Esophagus squamous epithelium (tissue), 5 donors: ENCODE measurements around the gene GRIK3. TPM values are rescaled to one million over a fixed set of nuclear protein-coding genes. Genes with fewer than 3 reads are reported as not detected.

Experiments used
- DNase-seq: peaks from one replicate; lab custom pipeline; 2025; lab: John Stamatoyannopoulos, UW
- H3K27ac ChIP-seq, 4 donors: fragments of 200-600 bp; sonication (generic); one replicate each; pipeline ENCODE4 v1.5.1; 2016 to 2019; ENCODE audit warnings: mild to moderate bottlenecking in 1 of 4
- H3K27me3 ChIP-seq, 4 donors: fragments of 200-600 bp; sonication (generic); 1 replicate in 3 of 4; 2 replicates in 1 of 4; pipeline versions ENCODE4 v1.5.1 to v1.6.0; 2017 to 2021; ENCODE audit warnings: antibody characterized with exemption in 1 of 4
- H3K36me3 ChIP-seq, 3 donors: fragments of 200-600 bp; sonication (generic); one replicate each; pipeline ENCODE4 v1.5.1; 2016 to 2019
- H3K4me1 ChIP-seq, 3 donors: fragments of 200-600 bp; sonication (generic); one replicate each; pipeline ENCODE4 v1.5.1; 2017 to 2019
- H3K4me3 ChIP-seq, 4 donors: fragments of 200-600 bp; sonication (generic); 1 replicate in 3 of 4; 2 replicates in 1 of 4; pipeline ENCODE4 v1.5.1; 2016 to 2019; ENCODE audit warnings: mild to moderate bottlenecking in 2 of 4, moderate library complexity in 1 of 4
- H3K9me3 ChIP-seq, 3 donors: fragments of 200-600 bp; sonication (generic); one replicate each; pipeline ENCODE4 v1.5.1; 2016 to 2019
- POLR2A ChIP-seq, 4 donors: fragments of 450-650 bp; IDR thresholded peaks; one replicate each; pipeline ENCODE4 v1.6.1; 2017; ENCODE audit warnings: antibody characterized with exemption in 4 of 4, mild to moderate bottlenecking in 4 of 4, moderate library complexity in 3 of 4
- WGBS, 2 donors: methylation state at CpG; one replicate each; pipeline ENCODE4 v1.1.5; 2018; 5-methylcytosine and 5-hydroxymethylcytosine counted together
- intact Hi-C: fragments of 100-400 bp; cut with DNase I; formaldehyde crosslinking; loops from one replicate; pipeline ENCODE4 v1.15.0; 2022
- total RNA-seq, 4 donors: library from RNA; depleted of rRNA; stranded (reverse); fragments of >200 nt; gene quantifications; one replicate each; pipeline ENCODE4 v1.1.0, GENCODE V29; 2016
- TF ChIP-seq, protein P1 (sequence below), 6 experiments: fragments of 450-650 bp in 4 of 6; fragments of 200-600 bp in 2 of 6; sonication (generic) in 2 of 6; IDR thresholded peaks; one replicate each; pipeline ENCODE4 v1.5.1; 2016 to 2019; ENCODE audit warnings: antibody characterized with exemption in 6 of 6, mild to moderate bottlenecking in 4 of 6, moderate library complexity in 4 of 6
- donor health status: DM: yes; HTN: yes; CAD: no.

The GRIK3 gene
- total RNA-seq, 4 donors from 2014 or later, result 0.11 to 0.38 (median 0.21) TPM; not detected in 1

DNA sequence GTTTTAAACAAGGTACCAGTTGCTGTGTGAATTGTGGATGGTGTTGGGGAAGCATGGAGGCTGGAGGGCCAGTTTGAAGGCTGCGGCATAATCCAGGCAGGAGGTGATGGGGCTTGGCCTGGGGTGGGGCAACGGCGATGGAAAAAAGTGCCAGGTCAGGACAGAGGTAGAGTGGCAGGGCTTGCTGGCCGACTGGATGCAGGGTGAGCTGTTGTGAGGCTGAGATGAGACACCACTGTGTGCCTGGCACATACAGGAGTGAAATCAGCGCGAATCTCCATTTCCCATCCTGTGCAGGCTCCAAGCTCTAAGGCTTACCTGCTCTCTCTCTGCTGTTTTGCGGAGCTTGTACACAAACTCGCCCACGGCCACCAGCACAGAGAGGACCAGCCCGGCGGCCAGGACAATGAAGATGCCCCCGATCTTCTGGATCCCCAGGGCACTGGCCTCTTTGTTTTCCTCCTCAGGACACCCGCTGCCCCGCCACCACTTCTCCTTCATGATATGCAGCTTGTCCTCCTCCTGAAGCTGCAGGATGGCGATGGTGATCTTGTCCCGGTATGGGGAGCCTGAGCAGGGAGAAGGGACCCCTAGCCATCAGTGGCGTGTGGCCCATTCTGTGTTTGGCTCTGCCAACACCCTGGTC, 229.5 kb downstream of the GRIK3 start:
- DNase-seq, result no peak
- peaks cover 0 to 10% (median 0%) of the 10 kb centered on the region in 4 donors for H3K27me3 ChIP-seq
- no peak overlapping the region for H3K27ac ChIP-seq
- 78 to 82% methylated on average over 15 of the region's 17 CpGs for WGBS, 2 donors
- no peak overlapping the region for H3K4me3 ChIP-seq
- H3K4me1 ChIP-seq, result peaks cover 0 to 11% (median 0%) of the 10 kb centered on the region in 3 donors
- no peaks in the 10 kb centered on the region for H3K9me3 ChIP-seq
- TF ChIP-seq, protein P1, sequence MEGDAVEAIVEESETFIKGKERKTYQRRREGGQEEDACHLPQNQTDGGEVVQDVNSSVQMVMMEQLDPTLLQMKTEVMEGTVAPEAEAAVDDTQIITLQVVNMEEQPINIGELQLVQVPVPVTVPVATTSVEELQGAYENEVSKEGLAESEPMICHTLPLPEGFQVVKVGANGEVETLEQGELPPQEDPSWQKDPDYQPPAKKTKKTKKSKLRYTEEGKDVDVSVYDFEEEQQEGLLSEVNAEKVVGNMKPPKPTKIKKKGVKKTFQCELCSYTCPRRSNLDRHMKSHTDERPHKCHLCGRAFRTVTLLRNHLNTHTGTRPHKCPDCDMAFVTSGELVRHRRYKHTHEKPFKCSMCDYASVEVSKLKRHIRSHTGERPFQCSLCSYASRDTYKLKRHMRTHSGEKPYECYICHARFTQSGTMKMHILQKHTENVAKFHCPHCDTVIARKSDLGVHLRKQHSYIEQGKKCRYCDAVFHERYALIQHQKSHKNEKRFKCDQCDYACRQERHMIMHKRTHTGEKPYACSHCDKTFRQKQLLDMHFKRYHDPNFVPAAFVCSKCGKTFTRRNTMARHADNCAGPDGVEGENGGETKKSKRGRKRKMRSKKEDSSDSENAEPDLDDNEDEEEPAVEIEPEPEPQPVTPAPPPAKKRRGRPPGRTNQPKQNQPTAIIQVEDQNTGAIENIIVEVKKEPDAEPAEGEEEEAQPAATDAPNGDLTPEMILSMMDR (IDR thresholded peaks at IDR 0.05), result no peak
- TF ChIP-seq POLR2A (IDR thresholded peaks at IDR 0.05), result no peak
- intact Hi-C loops, result no loop called here
- H3K36me3 ChIP-seq, result no peaks in the 10 kb centered on the region

DNA sequence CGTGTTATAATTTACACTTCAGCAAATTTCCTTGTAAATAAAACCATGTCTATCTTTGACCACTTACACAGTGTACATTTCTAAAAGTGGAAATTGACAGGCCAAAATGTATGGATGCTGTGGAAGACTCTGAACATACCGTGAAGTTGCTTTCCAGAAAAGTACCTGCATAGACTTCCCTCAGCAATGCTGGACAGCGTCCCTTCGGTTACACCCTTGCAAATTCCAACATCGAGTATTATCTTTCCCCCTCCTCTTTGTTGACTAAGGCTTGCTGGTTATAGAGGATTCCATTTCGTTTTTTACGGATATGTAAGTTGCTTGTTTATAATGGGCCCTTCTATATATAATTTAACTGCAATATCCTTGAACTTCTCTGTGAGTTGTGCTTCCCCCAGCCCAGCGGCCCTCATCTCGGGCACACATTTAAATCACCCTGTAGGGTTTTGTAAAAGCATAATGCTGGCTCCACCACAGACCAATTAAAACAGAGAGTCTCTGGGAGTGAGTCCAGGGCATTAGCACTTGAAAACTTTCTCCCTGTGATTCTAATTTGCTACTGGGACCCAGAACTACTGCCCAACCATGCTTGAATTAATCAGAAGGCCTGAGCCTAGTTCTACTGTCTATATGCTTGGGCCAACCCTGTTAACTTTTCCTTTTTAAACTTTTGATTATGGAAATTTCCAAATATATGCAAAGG, 230.3 kb downstream of the GRIK3 start:
- Histone ChIP-seq H3K27me3 (peaks cover 0 to 12% (median 0%) of the 10 kb centered on the region in 4 donors), H3K36me3 (no peaks in the 10 kb centered on the region), H3K4me1 (peaks cover 0 to 11% (median 0%) of the 10 kb centered on the region in 3 donors), H3K4me3 (no peak overlapping the region), H3K9me3 (no peaks in the 10 kb centered on the region), H3K27ac (no peak overlapping the region)
- TF ChIP-seq POLR2A (IDR thresholded peaks at IDR 0.05), result no peak
- TF ChIP-seq, protein P1 (IDR thresholded peaks at IDR 0.05), result no peak
- intact Hi-C loops, result no loop called here
- DNase-seq, result no peak
- WGBS, 2 donors, result 55 to 57% methylated on average over 9 of the region's 9 CpGs

DNA sequence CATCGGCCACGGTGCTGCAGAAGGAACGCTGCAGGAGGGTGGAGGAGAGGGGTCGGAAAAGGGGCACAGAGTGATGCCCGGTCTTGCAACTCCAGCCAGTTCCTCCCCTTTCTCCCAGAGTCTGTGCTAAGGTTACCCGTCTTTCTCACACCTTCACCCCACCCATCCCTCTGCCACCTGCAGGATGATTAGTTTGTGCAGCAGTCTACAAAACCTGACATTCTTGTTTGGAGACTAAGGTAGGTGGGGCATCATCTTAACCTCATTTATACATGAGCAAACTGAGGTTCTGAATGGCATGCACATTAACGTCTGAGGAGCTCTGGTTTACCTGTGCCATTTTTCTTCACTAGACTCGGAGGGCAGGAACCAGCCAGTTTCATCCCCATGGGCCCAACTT, 232.3 kb downstream of the GRIK3 start:
- Histone ChIP-seq H3K27me3 (peaks cover 0 to 12% (median 0%) of the 10 kb centered on the region in 4 donors), H3K4me1 (peaks cover 0 to 11% (median 0%) of the 10 kb centered on the region in 3 donors), H3K27ac (no peak overlapping the region), H3K4me3 (no peak overlapping the region), H3K9me3 (no peaks in the 10 kb centered on the region), H3K36me3 (no peaks in the 10 kb centered on the region)
- DNase-seq, result no peak
- intact Hi-C loops, result no loop called here
- TF ChIP-seq, protein P1 (IDR thresholded peaks at IDR 0.05), result no peak
- TF ChIP-seq POLR2A (IDR thresholded peaks at IDR 0.05), result no peak
- 46 to 71% methylated on average over 6 to 8 of the region's 8 CpGs for WGBS, 2 donors

DNA sequence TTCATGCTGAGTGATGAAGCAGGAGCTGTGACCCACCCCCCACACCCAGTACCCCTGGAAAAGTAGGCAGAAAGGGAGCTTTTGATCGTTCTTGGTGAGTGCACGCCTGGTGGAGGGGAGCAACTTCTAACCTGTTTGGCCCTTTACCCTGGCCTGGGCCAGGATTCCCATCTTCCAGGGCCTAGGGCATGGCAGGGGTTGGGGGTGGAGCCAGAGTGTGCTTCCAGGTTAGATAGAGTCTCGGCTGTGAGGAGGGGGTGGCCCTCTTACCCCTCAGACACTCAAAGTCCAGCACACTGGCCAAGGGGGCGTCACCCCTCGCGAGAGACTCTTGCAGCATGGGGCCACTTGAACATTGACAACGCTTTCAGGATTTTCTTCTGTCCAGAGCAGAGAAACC, 236.6 kb downstream of the GRIK3 start:
- Histone ChIP-seq H3K4me1 (peaks cover 0 to 11% (median 0%) of the 10 kb centered on the region in 3 donors), H3K9me3 (no peaks in the 10 kb centered on the region), H3K27me3 (peaks cover 0 to 9% (median 0%) of the 10 kb centered on the region in 4 donors), H3K27ac (no peak overlapping the region), H3K4me3 (no peak overlapping the region), H3K36me3 (no peaks in the 10 kb centered on the region)
- DNase-seq, result no peak
- no peak for TF ChIP-seq POLR2A (IDR thresholded peaks at IDR 0.05)
- TF ChIP-seq, protein P1 (IDR thresholded peaks at IDR 0.05), result no peak
- intact Hi-C loops, result no loop called here
- 40 to 60% methylated on average over 3 to 4 of the region's 7 CpGs for WGBS, 2 donors

DNA sequence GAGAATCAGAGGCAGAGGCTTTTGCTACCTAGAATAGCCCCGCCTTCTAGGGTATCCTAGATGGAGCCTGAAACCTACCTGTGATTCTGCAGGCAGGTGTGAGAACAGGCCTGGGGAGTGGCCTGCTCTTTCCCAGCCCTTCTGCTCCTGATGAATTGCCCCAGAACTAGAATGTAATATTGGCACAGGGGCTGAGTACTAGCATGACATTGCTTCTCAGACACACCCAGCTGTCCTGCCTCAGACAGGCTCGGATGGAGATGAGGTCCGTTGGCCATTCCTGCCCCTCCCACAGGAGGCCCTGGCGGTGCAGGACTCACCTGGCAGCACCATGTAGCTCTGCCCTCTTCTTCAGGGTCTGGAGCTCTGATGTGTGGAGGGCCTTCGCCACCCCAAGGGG, 237.6 kb downstream of the GRIK3 start:
- WGBS, 2 donors, result 50 to 59% methylated on average over 2 to 5 of the region's 5 CpGs
- H3K36me3 ChIP-seq, result no peaks in the 10 kb centered on the region
- DNase-seq, result no peak
- intact Hi-C loops, result no loop called here
- peaks cover 0 to 4% (median 0%) of the 10 kb centered on the region in 3 donors for H3K4me1 ChIP-seq
- no peak overlapping the region for H3K27ac ChIP-seq
- H3K4me3 ChIP-seq, result no peak overlapping the region
- H3K9me3 ChIP-seq, result no peaks in the 10 kb centered on the region
- H3K27me3 ChIP-seq, result peaks cover 0 to 17% (median 0%) of the 10 kb centered on the region in 4 donors
- no peak for TF ChIP-seq POLR2A (IDR thresholded peaks at IDR 0.05)
- TF ChIP-seq, protein P1 (IDR thresholded peaks at IDR 0.05), result no peak
